GM23338 (cell line): ENCODE measurements around the gene BABAM1. TPM values are rescaled to one million over a fixed set of nuclear protein-coding genes. Genes with fewer than 3 reads are reported as not detected.

Source experiments
- ATAC-seq: fragments of 200-7000 bp; cut with Tn5 transposase; 3 replicates; pipeline ENCODE4 v1.9.1; 2020
- DNase-seq: peaks from one replicate; pipeline ENCODE4 v3.0.0-alpha.2; 2015; ENCODE audit warnings: low spot score
- H2AFZ ChIP-seq: fragments of 200-600 bp; sonication (generic); 2 replicates; pipeline ENCODE4 v1.8.0; 2016; ENCODE audit warnings: antibody characterized with exemption, mild to moderate bottlenecking, moderate library complexity
- H3F3A ChIP-seq: fragments of 200-600 bp; sonication (generic); replicated peaks from 2 replicates; pipeline ENCODE4 v1.8.0; 2017; ENCODE audit warnings: antibody characterized with exemption, mixed run types, low read depth
- H3K27ac ChIP-seq: fragments of 200-600 bp; sonication (generic); 2 replicates; pipeline ENCODE4 v1.6.1; 2016; ENCODE audit warnings: low read depth
- H3K27me3 ChIP-seq: fragments of 200-600 bp; sonication (generic); 2 replicates; pipeline ENCODE4 v1.8.0; 2016; ENCODE audit warnings: mild to moderate bottlenecking, mixed run types, moderate library complexity; ENCODE audit not compliant: insufficient read depth
- H3K36me3 ChIP-seq: fragments of 200-600 bp; sonication (generic); 2 replicates; pipeline ENCODE4 v1.8.0; 2016; ENCODE audit warnings: mild to moderate bottlenecking; ENCODE audit not compliant: insufficient read depth
- H3K4me1 ChIP-seq: fragments of 200-600 bp; sonication (generic); 2 replicates; pipeline ENCODE4 v1.8.0; 2016; ENCODE audit warnings: mild to moderate bottlenecking, moderate library complexity; ENCODE audit not compliant: insufficient read depth
- H3K4me2 ChIP-seq: fragments of 200-600 bp; sonication (generic); 2 replicates; pipeline ENCODE4 v1.7.1; 2017; ENCODE audit warnings: mixed run types
- H3K4me3 ChIP-seq: fragments of 200-600 bp; sonication (generic); 2 replicates; pipeline ENCODE4 v1.6.1; 2016; ENCODE audit warnings: mixed run types
- H3K79me2 ChIP-seq: fragments of 200-600 bp; sonication (generic); replicated peaks from 2 replicates; pipeline ENCODE4 v1.8.0; 2017; ENCODE audit warnings: mild to moderate bottlenecking; ENCODE audit not compliant: insufficient read depth
- H3K9me2 ChIP-seq: fragments of 200-600 bp; sonication (generic); 2 replicates; pipeline ENCODE4 v1.8.0; 2017; ENCODE audit not compliant: insufficient read depth
- H4K20me1 ChIP-seq: fragments of 200-600 bp; sonication (generic); replicated peaks from 2 replicates; pipeline ENCODE4 v1.8.0; 2017; ENCODE audit warnings: mild to moderate bottlenecking; ENCODE audit not compliant: insufficient read depth
- H3K27ac Mint-ChIP-seq: 2 replicates; pipeline ENCODE4 v1.8.0; 2020; ENCODE audit warnings: inconsistent platforms, mild to moderate bottlenecking, moderate library complexity, mixed read lengths
- H3K27me3 Mint-ChIP-seq: 3 replicates; pipeline ENCODE4 v1.8.0; 2022; ENCODE audit warnings: low read depth, mild to moderate bottlenecking, moderate library complexity, mixed read lengths, inconsistent platforms; ENCODE audit not compliant: insufficient read depth, poor library complexity
- H3K36me3 Mint-ChIP-seq: 3 replicates; pipeline ENCODE4 v1.8.0; 2021; ENCODE audit warnings: low read depth, mild to moderate bottlenecking, inconsistent platforms, moderate library complexity, mixed read lengths
- H3K4me1 Mint-ChIP-seq: 3 replicates; pipeline ENCODE4 v1.8.0; 2020; ENCODE audit warnings: mild to moderate bottlenecking, inconsistent platforms, mixed read lengths
- H3K4me3 Mint-ChIP-seq: 3 replicates; pipeline ENCODE4 v1.8.0; 2021; ENCODE audit warnings: moderate library complexity, mild to moderate bottlenecking, inconsistent platforms, mixed read lengths
- H3K9me3 Mint-ChIP-seq: 3 replicates; pipeline ENCODE4 v1.8.0; 2020; ENCODE audit warnings: moderate library complexity, mild to moderate bottlenecking, inconsistent platforms, mixed read lengths
- CTCF ChIP-seq, 2 experiments: fragments of 200-600 bp in 1 of 2; sonication (generic) in 1 of 2; conservative IDR thresholded peaks; 2 replicates each; pipeline versions ENCODE4 v1.5.1 to v1.6.1; 2016 to 2017; ENCODE audit warnings: antibody characterized with exemption in 2 of 2, low read depth in 2 of 2, mild to moderate bottlenecking in 2 of 2, moderate library complexity in 1 of 2
- EZH2 ChIP-seq: fragments of 200-600 bp; sonication (generic); IDR thresholded peaks from one replicate; pipeline ENCODE4 v1.8.0; 2017; ENCODE audit warnings: antibody characterized with exemption, mild to moderate bottlenecking, low read depth; ENCODE audit not compliant: unreplicated experiment
- EZH2phosphoT487 ChIP-seq: fragments of 200-600 bp; sonication (generic); IDR thresholded peaks from one replicate; pipeline ENCODE4 v1.8.1; 2018; ENCODE audit warnings: antibody characterized with exemption; ENCODE audit not compliant: unreplicated experiment
- JUNB ChIP-seq: IDR thresholded peaks from one replicate; pipeline ENCODE4 v1.6.1; 2016; ENCODE audit warnings: antibody characterized with exemption; ENCODE audit not compliant: unreplicated experiment
- ZNF462 ChIP-seq: fragments of 250-450 bp; sonication (Bioruptor Pico); IDR thresholded peaks from 2 replicates; pipeline ENCODE4 v1.5.0; 2020; ENCODE audit warnings: mild to moderate bottlenecking, moderate library complexity
- polyA plus RNA-seq: library from polyadenylated mRNA; unstranded; fragments of >200 nt; fragmentation: Nextera tagmentation; extraction: Ambion mirVana; gene quantifications from 2 replicates; pipeline ENCODE4 v1.2.1, GENCODE V29; 2016
- total RNA-seq: library from RNA; depleted of rRNA; stranded (reverse); fragments of >200 nt; shearing (Covaris generic); gene quantifications from 2 replicates; pipeline ENCODE4 v1.2.3, GENCODE V29; 2014

The BABAM1 gene
- total and polyA plus RNA-seq, 2 experiments from 2014 or later, result 78.1 to 95.0 TPM

GRCh38 chr19:17303940-17304267, 36.7 kb downstream of the BABAM1 start (continued):
- no peak for TF ChIP-seq ZNF462

GRCh38 chr19:17304386-17305215, 37.4 kb downstream of the BABAM1 start:
- Histone ChIP-seq H2AFZ (no peak overlapping the region), H3K79me2 (peaks cover 10% of the 10 kb centered on the region), H3K4me2 (peak overlapping the region; percentile 75), H4K20me1 (peaks cover 3% of the 10 kb centered on the region; the same call in 1 of the 2 replicates), H3K36me3 (no peaks in the 10 kb centered on the region), H3K4me3 (peak overlapping the region; percentile 38; the same call in 1 of the 2 replicates), H3K27me3 (no peaks in the 10 kb centered on the region), H3F3A (peaks cover 37% of the 10 kb centered on the region), H3K4me1 (peaks cover 37% of the 10 kb centered on the region), H3K9me2 (no peaks in the 10 kb centered on the region), H3K27ac (peak overlapping the region; percentile 84)
- ATAC-seq (no peak), DNase-seq (no peak)
- Mint-ChIP-seq H3K4me1 (peaks cover 36% of the 10 kb centered on the region), H3K4me3 (peak overlapping the region; percentile 95), H3K36me3 (peaks cover 7% of the 10 kb centered on the region), H3K27me3 (peaks cover 30% of the 10 kb centered on the region), H3K27ac (no peak overlapping the region), H3K9me3 (no peaks in the 10 kb centered on the region; the same call in 1 of the 3 replicates)
- no peak for TF ChIP-seq ZNF462
- TF ChIP-seq JUNB, result no peak
- TF ChIP-seq CTCF (conservative IDR thresholded peaks at IDR 0.05; ENCODE audit: low read depth in 2 of 2), result no peak
- no peak for TF ChIP-seq EZH2phosphoT487
- no peak for TF ChIP-seq EZH2
